Measurements from ENCODE around the gene MRPL4. TPM values are rescaled to one million over a fixed set of nuclear protein-coding genes. Genes with fewer than 3 reads are reported as not detected.
A peak's percentile ranks its signal among the peaks of the same experiment; 100 is the strongest.

MRPL4 gene
- total and polyA plus RNA-seq, 2 of the 13 experiments (the other 11 are each of a cell fraction or from before 2014, with no cell fraction given), result 40.6 to 42.5 TPM

- no peak for TF ChIP-seq ZNF567 (CRISPR knock-in tag; IDR thresholded peaks at IDR 0.05; ENCODE audit: borderline replicate concordance)
- TF ChIP-seq ZNF672 (CRISPR knock-in tag; IDR thresholded peaks at IDR 0.05), result no peak
- TF ChIP-seq AKNA (CRISPR knock-in tag; IDR thresholded peaks at IDR 0.05; ENCODE audit: borderline replicate concordance), result no peak
- no peak for TF ChIP-seq ZBTB34 (CRISPR knock-in tag; IDR thresholded peaks at IDR 0.05)
- TF ChIP-seq CREBL2 (CRISPR knock-in tag; IDR thresholded peaks at IDR 0.05; ENCODE audit: borderline replicate concordance), result no peak
- TF ChIP-seq ATF7 (IDR thresholded peaks at IDR 0.05), result no peak
- no peak for TF ChIP-seq ATF7 (CRISPR knock-in tag; IDR thresholded peaks at IDR 0.05)
- TF ChIP-seq YY1 (IDR thresholded peaks at IDR 0.05; ENCODE audit: insufficient read depth, insufficient replicate concordance, low read depth, low read length), result no peak
- TF ChIP-seq CBFB (CRISPR knock-in tag; IDR thresholded peaks at IDR 0.05), result no peak
- 0 out of 2 replicates have a peak, but pooled peaks have one; percentile 15 for TF ChIP-seq TBX2 (CRISPR knock-in tag; IDR thresholded peaks at IDR 0.05; ENCODE audit: borderline replicate concordance)
- no peak for TF ChIP-seq SRSF9 (IDR thresholded peaks at IDR 0.05; ENCODE audit: borderline replicate concordance, insufficient read depth, low read depth, low read length, poor library complexity, severe bottlenecking)
- no peak for TF ChIP-seq ZSCAN5A (CRISPR knock-in tag; IDR thresholded peaks at IDR 0.05; ENCODE audit: borderline replicate concordance)
- TF ChIP-seq SAP130 (CRISPR knock-in tag; IDR thresholded peaks at IDR 0.05; ENCODE audit: low read depth), result peak; percentile 83
- TF ChIP-seq ZNF703 (CRISPR knock-in tag; IDR thresholded peaks at IDR 0.05; ENCODE audit: borderline replicate concordance), result no peak
- TF ChIP-seq ISL2 (CRISPR knock-in tag; IDR thresholded peaks at IDR 0.05), result no peak
- TF ChIP-seq CREB1 (IDR thresholded peaks at IDR 0.05), result no peak
- no peak for TF ChIP-seq CREB1 (CRISPR knock-in tag; IDR thresholded peaks at IDR 0.05)
- no peak for TF ChIP-seq ZFP90 (CRISPR knock-in tag; IDR thresholded peaks at IDR 0.05; ENCODE audit: borderline replicate concordance)
- TF ChIP-seq PLRG1 (conservative IDR thresholded peaks at IDR 0.05), result no peak
- TF ChIP-seq MTF1 (CRISPR knock-in tag; IDR thresholded peaks at IDR 0.05), result no peak
- no peak for TF ChIP-seq CC2D1A (CRISPR knock-in tag; IDR thresholded peaks at IDR 0.05)
- TF ChIP-seq NR2F2 (IDR thresholded peaks at IDR 0.05; ENCODE audit: borderline replicate concordance, low read depth), result no peak
Measured at GRCh38 chr19:10206226-10206885, 45.7 kb upstream of the MRPL4 start (continued).

Measured in HepG2 (cell line).